ENCODE data around the gene UBE3D.
A peak's percentile ranks its signal among the peaks of the same experiment; 100 is the strongest.
"Not testable (repeated sequence)": the region's sequence is repeated elsewhere in the genome, so short reads cannot be mapped to it uniquely, and the experiment has no call there.

Gene UBE3D

DNA sequence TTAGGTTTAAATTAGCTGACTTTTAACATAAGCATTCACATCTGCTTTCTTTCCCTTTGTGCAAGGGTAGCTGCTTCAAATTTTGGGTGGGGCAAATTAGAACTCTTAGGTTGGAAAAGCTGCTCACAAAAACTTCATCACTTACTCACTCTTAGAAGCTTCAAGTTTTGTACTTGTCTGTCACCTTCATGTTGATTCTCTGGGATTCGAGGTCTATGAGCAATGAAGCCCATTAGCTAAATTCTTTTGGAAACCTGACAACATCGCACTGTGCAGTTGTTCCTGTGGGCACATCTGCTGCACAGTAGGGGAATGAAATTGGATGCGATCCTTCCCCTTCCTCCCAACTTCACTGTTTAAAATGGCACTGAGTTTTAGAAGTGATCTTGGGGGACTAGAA is 156.1 kb downstream of the UBE3D start:
- no peak for DNase-seq

DNA sequence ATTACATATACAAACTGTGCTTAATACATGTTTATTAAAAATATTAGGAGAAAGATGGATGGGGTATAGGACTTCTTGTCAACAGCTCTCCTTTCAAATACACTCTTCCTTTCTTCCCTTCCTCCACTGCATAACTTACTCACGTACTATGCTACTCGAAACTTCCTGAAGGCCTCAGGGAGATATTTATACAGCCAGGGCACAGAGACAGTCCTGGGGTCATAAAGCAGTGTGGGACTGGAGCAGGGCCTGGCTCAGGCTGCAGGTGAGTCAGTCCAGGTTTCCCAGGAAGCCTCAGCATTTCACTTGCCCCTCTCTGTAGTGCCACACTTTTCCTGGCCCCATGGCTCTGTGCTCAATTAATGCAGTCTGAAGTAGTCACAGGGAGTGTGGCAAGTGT is 157.0 kb downstream of the UBE3D start:
- no peak for DNase-seq

DNA sequence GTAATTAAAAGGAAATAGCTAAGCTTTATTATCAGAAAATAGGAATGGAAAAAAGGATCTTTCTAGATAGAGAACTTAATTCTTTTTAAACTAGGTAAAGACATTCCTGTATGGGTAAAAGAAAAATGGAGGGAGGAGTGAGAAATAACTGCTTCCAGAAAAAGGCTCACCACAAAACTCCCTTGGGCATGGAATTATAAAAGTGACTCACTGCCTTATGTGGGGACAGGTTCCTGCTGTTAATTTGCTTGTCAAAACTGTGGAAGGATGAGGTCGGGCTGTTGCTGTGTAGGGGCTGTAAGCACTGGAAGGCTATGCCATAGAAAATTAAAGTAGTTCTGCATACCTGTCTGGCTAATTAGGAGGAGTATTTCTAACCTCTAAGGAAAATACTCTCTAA is 158.7 kb downstream of the UBE3D start:
- DNase-seq: peak; percentile 56

GRCh38 chr6:82906489-82906888 is 159.2 kb downstream of the UBE3D start:
- DNase-seq: peak; percentile 57

DNA sequence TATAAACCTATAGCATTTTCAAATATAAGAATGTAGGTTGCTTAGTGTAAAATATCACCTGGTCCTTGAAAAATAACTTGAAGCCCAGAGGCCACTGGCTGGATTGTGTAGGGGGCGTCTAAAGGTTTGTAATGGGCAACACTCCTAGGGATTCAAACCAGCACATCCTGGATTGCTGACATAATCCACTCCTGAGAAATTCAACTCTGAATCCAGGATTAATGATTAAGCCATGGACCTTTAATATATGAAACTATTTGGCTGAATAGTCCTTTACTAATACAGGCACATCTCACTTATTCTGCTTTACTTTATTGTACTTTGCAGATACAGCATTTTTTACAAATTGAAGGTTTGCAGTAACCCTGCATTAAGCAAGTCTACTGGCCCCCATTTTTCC is 160.8 kb downstream of the UBE3D start:
- no peak for DNase-seq

DNA sequence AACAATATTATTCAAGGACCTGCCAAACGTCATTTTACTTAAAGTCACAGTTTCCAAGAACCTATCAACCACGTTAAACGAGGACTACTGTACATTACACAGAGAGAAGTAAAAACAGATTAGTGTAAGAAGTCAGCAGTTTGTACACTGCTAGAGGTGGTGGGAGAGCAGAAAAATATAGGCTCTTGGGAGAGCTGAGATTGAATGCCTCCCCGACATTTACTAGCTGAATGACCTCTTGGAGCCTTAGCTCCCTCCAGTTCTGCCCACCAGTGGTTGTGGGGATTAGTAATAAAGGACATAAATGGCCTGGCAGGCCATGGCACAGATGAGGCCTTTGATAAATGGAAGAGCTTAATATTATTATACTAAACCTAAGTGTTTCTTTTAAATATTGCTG is 161.4 kb downstream of the UBE3D start:
- DNase-seq: no peak

DNA sequence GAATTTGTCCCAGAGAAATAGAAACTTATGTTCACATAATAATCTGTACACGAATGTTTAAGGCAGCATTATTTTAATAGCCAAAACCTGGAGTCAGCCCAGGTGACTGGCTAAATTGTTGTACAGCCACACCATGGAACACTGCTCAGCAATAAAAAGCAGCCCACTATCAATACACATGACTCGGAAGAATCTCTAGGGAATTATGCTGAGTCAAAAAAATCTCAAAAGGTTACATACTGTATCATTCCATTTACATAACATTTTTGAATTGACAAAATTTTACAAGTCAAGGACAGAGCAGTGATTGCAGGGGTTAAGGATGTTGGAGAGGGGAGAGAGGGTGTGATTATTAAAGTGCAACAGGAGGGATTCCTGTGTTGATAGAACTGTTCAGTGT is 163.4 kb downstream of the UBE3D start:
- no peak for DNase-seq

DNA sequence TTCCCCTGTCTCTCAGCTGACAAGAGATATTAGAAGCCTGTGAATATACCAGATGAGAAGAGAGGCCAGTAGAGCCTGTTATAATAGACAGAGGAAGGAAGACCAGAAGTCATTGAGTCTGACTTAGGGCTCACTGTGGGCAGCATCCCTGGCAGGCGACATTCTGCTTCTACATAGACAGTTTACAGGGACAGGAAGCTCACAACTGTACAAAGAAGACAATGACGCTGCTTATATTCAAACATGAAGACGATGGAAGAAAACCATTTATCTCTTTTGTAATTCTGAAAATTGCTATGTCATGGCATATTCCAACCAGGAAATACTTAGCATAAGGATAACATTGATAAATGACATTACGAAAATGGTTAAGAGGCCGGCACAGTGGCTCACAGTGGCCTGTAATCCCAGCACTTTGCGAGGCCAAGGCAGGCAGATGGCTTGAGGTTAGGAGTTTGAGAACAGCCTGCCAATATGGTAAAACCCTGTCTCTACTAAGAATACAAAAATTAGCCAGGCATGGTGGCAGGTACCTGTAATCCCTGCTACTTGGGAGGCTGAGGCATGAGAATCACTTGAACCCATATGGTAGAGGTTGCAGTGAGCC is 170.9 kb downstream of the UBE3D start:
- DNase-seq: no peak

GRCh38 chr6:82893889-82894652 is 171.6 kb downstream of the UBE3D start:
- no peak for DNase-seq

DNA sequence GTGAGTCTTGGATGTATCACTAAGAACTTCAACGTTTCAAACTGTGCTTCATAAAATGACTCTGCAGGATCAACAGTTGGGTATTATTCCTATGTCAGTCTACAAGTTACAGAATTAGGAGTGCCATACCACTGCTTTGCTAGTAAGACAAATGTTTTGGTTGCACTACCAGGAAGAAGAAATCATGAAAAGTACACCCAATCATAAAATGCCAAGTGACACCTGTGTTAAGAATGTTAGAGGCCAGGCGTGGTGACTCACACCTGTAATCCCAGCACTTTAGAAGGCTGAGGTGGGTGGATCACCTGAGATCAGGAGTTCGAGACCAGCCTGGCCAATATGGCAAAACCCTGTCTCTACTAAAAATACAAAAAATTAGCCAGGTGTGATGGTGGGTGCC is 174.1 kb downstream of the UBE3D start:
- not testable (repeated sequence) for DNase-seq

- DNase-seq: no peak
These were observed 174.6 kb downstream of the UBE3D start for GRCh38 chr6:82891076-82891475.

DNA sequence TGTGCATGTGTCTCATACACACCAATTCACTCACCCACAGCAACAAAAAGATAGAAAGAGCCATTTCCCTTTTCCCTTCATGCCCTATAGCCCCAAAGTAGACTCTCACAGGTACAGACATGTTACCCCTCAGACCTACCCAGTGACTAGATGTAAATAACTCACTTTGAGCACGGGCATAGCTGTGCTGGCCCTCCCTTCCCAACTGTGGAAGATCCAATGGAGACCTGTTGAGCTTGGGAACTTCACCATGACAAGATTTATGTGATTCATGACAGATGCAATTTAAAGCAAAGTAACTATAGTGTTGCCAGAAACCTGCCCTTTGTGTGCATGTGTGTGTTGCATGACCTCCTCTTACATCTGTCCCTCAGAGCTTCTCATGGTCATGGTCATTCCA is 175.4 kb downstream of the UBE3D start:
- DNase-seq: no peak

GRCh38 chr6:82889143-82889542 is 176.5 kb downstream of the UBE3D start:
- no peak for DNase-seq

DNA sequence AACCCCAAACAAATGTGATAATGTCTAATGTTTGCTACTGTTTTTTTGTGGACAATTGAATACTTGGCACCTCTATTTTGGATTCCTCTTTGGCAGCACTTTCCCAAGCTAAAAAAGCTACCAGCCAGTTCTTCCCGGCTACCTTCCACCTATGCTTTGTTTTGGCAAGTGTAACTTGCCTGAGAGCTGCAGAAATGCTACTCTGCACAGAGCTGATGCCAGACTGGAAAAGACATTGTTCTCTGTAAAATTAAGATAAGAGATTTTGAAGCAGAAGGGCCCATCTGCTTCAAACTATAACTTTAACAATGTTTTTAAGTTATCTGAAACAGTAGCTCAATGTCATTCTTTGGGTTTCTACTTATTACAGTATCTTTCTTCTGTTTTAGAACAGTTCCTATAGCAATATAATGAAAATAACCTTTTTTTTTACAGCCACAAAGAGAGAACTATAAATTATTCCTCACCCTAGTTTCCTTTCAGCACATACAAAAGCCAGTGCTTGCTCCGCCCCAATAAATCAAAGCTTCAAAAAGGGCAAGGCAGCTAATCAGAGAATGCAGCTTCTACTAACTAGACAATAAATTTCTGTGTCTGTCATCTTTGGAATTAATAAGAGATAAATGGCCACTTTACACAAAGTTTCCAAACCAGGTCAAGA is 183.1 kb downstream of the UBE3D start:
- no peak for DNase-seq

DNA sequence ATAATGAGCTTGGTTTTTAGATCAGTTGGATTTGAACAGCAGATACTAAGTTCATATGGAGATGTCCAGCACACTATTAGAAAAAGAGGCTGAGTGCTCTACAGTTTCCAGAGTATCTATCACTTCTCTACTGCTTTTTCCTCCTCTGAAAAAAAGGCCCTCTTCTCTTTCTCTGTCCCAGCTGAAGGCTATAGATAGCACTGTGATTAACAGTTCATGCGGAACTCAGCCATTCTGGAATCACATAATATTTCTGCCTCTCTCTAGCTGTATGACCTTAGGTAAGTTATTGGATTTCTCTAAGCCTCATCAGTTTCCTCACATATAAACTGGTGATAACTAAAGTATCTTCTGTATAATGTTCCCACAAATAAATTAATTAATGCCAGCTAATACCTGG is 184.1 kb downstream of the UBE3D start:
- DNase-seq: no peak

GRCh38 chr6:82878812-82879211 is 186.8 kb downstream of the UBE3D start:
- DNase-seq: no peak

DNA sequence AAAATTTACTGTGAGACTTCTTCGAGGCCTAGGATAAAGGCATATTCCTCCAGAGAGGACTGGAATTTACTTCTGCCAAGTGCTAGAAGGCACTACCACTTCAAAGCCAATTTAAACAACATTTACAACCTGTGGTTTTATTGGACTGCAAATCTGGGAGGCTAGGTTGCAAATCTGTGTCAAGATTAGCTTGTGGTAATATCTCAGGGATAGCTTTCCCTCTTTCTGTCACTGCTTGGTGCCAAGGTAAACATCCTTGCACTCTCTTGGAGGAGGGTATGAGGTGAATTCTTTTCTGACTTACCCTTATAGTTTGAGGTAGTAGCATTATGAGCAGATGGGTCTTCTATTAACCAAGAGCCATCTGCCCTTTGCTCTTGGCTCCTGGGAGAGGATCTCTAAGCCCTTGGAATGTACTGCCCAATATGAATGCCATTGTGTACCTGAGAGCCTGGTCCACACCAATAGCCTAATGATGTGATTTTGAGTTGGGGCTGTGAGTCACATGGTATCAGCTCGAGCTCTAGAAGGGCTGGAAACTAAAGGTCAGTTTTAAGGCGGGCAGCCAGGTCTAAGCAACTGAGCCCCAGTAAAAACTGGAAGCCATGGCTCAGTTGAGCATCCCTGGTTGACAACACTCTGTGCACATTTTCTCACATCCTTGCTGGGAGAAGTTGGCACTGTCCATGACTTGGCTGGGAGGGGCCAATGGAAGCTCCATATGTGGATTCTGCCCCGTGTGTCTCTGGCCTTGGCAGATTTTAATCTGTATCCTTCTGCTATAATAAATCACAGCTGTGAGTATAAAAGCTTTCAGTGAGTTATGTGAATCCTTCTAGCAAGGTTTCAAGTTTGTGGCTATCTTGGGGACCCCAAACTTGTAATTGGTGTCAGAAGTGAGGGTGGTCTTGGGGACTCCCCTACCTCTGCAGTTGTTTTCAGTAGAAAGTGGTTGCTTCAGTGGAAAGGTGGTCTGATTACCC is 188.1 kb downstream of the UBE3D start:
- DNase-seq: no peak

DNA sequence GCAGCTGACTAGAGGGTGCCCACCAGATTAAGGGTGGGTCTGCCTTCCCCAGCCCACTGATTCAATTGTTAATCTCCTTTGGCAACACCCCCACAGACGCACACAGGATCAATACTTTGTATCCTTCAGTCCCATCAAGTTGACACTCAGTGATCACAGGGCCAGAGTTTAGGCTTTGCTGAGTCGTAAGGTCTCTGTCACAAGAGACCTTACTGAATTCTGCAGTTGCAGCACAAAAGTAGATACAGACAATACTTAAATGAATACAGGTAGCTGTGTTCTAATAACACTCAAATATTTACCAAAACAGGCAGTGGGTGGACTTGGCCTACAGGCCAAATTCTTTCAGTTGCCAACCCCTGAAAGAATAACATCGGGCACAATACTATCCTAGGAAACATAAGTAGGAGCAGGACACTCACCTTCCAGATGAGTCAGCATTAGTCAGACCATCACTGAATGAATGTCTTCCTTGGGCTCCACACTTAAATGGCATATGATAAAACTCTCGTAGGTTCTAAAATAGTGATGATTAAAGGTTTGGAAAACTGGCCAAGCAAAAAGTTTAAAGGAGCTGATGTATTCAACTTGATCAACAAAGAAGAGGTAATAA is 190.0 kb downstream of the UBE3D start:
- peak; percentile 71 for DNase-seq

DNA sequence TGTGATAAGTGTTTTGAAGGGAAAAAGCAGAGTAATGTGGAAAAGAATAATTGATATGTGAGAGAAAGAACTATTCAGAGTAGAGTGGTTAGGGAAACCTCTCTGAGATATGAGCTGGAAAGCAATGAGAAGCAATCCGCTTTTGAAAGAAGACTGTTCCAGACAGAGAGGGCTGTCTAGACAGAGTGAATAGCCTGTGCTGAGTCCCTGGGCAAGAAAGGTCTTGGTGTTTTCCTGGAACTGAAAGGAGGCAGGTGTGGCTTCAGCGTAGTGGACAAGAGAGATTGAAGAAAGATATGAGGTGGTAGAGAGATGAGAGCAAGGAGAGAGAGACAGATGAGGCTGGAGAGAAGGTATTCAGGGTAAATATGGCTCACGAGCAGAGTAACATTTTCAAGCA is 190.8 kb downstream of the UBE3D start:
- no peak for DNase-seq

- DNase-seq: no peak
These were observed 193.5 kb downstream of the UBE3D start for GRCh38 chr6:82872185-82872584.

DNA sequence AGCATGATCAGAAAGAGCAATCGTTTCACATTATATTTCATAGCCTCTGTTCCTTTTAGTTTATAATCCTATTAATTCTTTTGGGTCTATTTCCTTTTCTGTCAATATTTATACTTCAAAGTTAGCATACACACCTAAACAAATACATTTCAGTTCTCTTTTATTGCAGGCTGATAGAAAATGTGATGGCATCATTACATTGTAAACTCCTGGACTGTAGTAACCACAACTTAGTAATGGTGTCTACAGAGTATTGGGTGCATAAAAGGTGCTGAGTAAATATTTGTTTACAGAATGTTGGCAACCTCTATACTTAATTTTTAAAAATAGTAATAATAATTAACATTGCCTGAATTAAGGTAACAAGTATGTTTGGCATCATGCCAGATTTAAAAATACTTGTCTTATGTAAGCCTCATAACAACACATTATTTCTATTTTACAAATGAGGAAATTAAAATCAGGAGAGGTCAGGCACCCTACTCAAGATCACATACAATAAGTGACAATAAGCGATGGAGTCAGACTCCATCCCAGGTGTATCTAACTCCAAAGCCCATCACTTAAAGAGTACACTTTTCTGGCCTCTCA is 195.0 kb downstream of the UBE3D start:
- DNase-seq: no peak

GRCh38 chr6:82869493-82869892 is 196.1 kb downstream of the UBE3D start:
- DNase-seq: no peak
